Activated T-helper 2 cell treated with anti-CD3 and anti-CD28 coated beads, Interferon-gamma antibody, Interleukin-2, Interleukin-4, amounts not matched to agents 10 μg/mL and 5 μg/mL and 100 μg/mL, durations not matched to agents 14 hours and 24 hours and 36 hours (primary cell): ENCODE measurements around the gene HSFX2. TPM values are rescaled to one million over a fixed set of nuclear protein-coding genes. Genes with fewer than 3 reads are reported as not detected.
"Not testable (repeated sequence)": the region's sequence is repeated elsewhere in the genome, so short reads cannot be mapped to it uniquely, and the experiment has no call there.

Experiments used
- DNase-seq: peaks from one replicate; pipeline ENCODE4 v3.0.0; 2021; ENCODE audit warnings: low spot score
- H3K27ac Mint-ChIP-seq: one replicate; pipeline ENCODE4 v1.8.0; 2021; ENCODE audit warnings: mixed read lengths
- H3K27me3 Mint-ChIP-seq: one replicate; pipeline ENCODE4 v1.8.0; 2021; ENCODE audit warnings: low read depth, mixed read lengths
- H3K36me3 Mint-ChIP-seq: one replicate; pipeline ENCODE4 v1.8.0; 2021; ENCODE audit warnings: low read depth, mixed read lengths
- H3K4me1 Mint-ChIP-seq: one replicate; pipeline ENCODE4 v1.8.0; 2021; ENCODE audit warnings: low read depth, mixed read lengths
- H3K4me3 Mint-ChIP-seq: one replicate; pipeline ENCODE4 v1.8.0; 2021; ENCODE audit warnings: low read depth, mild to moderate bottlenecking, moderate library complexity, mixed read lengths
- H3K9me3 Mint-ChIP-seq: one replicate; pipeline ENCODE4 v1.8.0; 2021; ENCODE audit warnings: mixed read lengths
- intact Hi-C: fragments of 100-400 bp; cut with micrococcal nuclease; formaldehyde crosslinking; loops from one replicate; pipeline ENCODE4 v1.15.1; 2023
- total RNA-seq: library from RNA; stranded (reverse); gene quantifications from 2 replicates; pipeline ENCODE4 v1.2.3, GENCODE V29; 2022

HSFX2 gene
- total RNA-seq, 1 donor from 2014 or later, result 0.23 TPM

DNA sequence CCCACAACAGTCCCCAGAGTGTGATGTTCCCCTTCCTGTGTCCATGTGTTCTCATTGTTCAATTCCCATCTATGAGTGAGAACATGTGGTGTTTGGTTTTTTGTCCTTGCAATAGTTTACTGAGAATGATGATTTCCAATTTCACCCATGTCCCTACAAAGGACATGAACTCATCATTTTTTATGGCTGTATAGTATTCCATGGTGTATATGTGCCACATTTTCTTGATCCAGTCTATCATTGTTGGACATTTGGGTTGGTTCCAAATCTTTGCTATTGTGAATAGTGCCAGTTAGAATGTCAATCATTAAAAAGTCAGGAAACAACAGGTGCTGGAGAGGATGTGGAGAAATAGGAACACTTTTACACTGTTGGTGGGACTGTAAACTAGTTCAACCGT, 24.5 kb upstream of the HSFX2 start:
- intact Hi-C loops, result loop anchor here (10.0 kb wide), 1 partner anchor 75 kb away; the partner anchor contains the start of genes EOLA1 and HSFX3
- not testable (repeated sequence) for H3K4me1 Mint-ChIP-seq, H3K4me3 Mint-ChIP-seq, DNase-seq, H3K36me3 Mint-ChIP-seq, H3K27me3 Mint-ChIP-seq, H3K9me3 Mint-ChIP-seq, H3K27ac Mint-ChIP-seq

DNA sequence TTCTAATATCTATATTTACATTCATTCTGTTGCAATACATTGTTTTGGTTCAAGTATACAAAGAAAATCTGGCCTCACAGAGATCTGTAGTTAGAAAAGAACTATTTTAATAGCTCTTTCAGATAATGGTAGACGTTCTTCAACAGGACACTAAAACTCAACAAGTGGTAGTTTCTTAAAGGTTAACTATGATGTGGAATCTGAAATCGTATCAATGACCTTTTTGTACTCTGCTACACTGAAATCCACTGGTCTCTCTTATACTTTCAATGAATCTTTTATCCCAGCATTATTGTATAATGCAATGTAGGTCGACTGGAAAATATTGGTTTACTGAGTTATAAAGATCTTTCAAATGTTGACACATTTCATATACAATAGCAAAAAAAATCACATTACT, 23.8 kb upstream of the HSFX2 start:
- Mint-ChIP-seq H3K9me3 (no peaks in the 10 kb centered on the region), H3K4me1 (peaks cover 3% of the 10 kb centered on the region), H3K27me3 (no peaks in the 10 kb centered on the region), H3K36me3 (no peaks in the 10 kb centered on the region), H3K4me3 (no peak overlapping the region), H3K27ac (no peak overlapping the region)
- DNase-seq, result no peak
- intact Hi-C loops, result loop anchor here (10.0 kb wide), 1 partner anchor 74 kb away; the partner anchor contains the start of genes EOLA1 and HSFX3

GRCh38 chrX:149611623-149612175, 16.6 kb upstream of the HSFX2 start:
- H3K27me3 Mint-ChIP-seq, result no peaks in the 10 kb centered on the region
- H3K9me3 Mint-ChIP-seq, result no peaks in the 10 kb centered on the region
- no peaks in the 10 kb centered on the region for H3K4me1 Mint-ChIP-seq
- intact Hi-C loops, result loop anchor here (10.0 kb wide), 1 partner anchor 67 kb away; the partner anchor contains the start of genes EOLA1 and HSFX3
- DNase-seq, result no peak
- no peak overlapping the region for H3K4me3 Mint-ChIP-seq
- peaks cover 12% of the 10 kb centered on the region for H3K36me3 Mint-ChIP-seq
- H3K27ac Mint-ChIP-seq, result no peak overlapping the region

- Mint-ChIP-seq H3K27ac (no peak overlapping the region), H3K4me1 (no peaks in the 10 kb centered on the region), H3K27me3 (no peaks in the 10 kb centered on the region), H3K4me3 (no peak overlapping the region), H3K36me3 (peaks cover 20% of the 10 kb centered on the region), H3K9me3 (no peaks in the 10 kb centered on the region)
- DNase-seq, result no peak
- intact Hi-C loops, result loop anchor here (10.0 kb wide), 1 partner anchor 66 kb away; the partner anchor contains the start of genes EOLA1 and HSFX3
These were observed 15.4 kb upstream of the HSFX2 start for GRCh38 chrX:149610511-149610910.

- Mint-ChIP-seq H3K27me3 (no peaks in the 10 kb centered on the region), H3K36me3 (peaks cover 28% of the 10 kb centered on the region), H3K9me3 (no peaks in the 10 kb centered on the region), H3K4me1 (no peaks in the 10 kb centered on the region), H3K4me3 (no peak overlapping the region), H3K27ac (no peak overlapping the region)
- intact Hi-C loops, result no loop called here
- DNase-seq, result no peak
These were observed 12.6 kb upstream of the HSFX2 start for GRCh38 chrX:149607699-149608098.

- H3K27ac Mint-ChIP-seq, H3K4me1 Mint-ChIP-seq, DNase-seq, H3K9me3 Mint-ChIP-seq, intact Hi-C loops, H3K27me3 Mint-ChIP-seq, H3K4me3 Mint-ChIP-seq: not testable (repeated sequence)
- peaks cover 28% of the 10 kb centered on the region for H3K36me3 Mint-ChIP-seq
These were observed 10.3 kb upstream of the HSFX2 start for GRCh38 chrX:149605248-149605885.

DNA sequence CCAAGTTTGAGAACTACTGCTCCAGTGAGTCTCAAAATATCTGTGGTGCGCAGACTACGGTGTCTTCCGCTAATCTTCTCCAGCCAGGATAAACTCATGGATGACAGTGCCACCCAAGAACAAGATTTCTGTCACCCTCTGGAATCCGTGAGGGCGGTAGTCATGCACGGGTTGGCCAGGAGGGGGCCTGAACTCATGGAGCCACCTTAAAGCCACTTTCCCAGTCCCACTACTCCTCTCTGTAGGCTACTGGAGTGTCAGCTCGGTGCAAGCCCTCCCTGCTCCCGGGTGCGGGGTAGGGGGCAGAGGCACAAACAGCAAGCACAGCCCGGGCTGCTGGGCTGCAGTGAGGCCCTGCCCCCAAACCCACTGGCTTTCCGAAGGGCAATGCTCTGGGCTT, 3.5 kb upstream of the HSFX2 start:
- H3K36me3 Mint-ChIP-seq, H3K4me3 Mint-ChIP-seq, H3K27ac Mint-ChIP-seq, DNase-seq, H3K4me1 Mint-ChIP-seq, H3K9me3 Mint-ChIP-seq, intact Hi-C loops, H3K27me3 Mint-ChIP-seq: not testable (repeated sequence)

DNA sequence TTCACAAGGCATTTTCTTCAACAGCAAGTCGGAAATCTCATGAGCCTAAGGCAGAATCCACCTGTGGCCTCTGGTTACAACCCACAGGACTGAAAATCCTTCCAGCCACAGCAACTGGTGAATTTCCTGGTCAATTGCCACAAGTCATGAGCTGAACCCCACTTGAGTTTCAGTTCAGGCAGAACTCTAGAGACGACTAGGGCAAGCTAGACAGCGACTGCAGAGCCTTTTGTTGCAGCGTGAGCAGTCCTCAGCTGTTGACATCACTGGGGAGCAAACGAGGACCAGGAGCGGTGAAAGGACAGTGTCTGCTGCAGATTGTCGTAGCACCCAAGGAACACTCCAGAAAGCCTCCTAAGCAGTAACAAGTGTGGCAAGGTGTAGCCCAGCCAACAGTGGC, 829 bp upstream of the HSFX2 start:
- DNase-seq, H3K9me3 Mint-ChIP-seq, H3K27me3 Mint-ChIP-seq, H3K4me3 Mint-ChIP-seq, H3K36me3 Mint-ChIP-seq, H3K27ac Mint-ChIP-seq, intact Hi-C loops, H3K4me1 Mint-ChIP-seq: not testable (repeated sequence)

GRCh38 chrX:149590993-149591392, 4.1 kb downstream of the HSFX2 start:
- H3K36me3 Mint-ChIP-seq, H3K27ac Mint-ChIP-seq, DNase-seq, H3K4me3 Mint-ChIP-seq, intact Hi-C loops, H3K4me1 Mint-ChIP-seq, H3K27me3 Mint-ChIP-seq, H3K9me3 Mint-ChIP-seq: not testable (repeated sequence)

GRCh38 chrX:149587359-149587758, 7.8 kb downstream of the HSFX2 start, which contains the start of gene MAGEA9B:
Gene MAGEA9B (minus strand): TSS chrX:149587459. CDS start chrX:149583179, 4,280 bp downstream.
- H3K4me3 Mint-ChIP-seq, intact Hi-C loops, H3K4me1 Mint-ChIP-seq, H3K27ac Mint-ChIP-seq, DNase-seq, H3K36me3 Mint-ChIP-seq, H3K9me3 Mint-ChIP-seq, H3K27me3 Mint-ChIP-seq: not testable (repeated sequence)

DNA sequence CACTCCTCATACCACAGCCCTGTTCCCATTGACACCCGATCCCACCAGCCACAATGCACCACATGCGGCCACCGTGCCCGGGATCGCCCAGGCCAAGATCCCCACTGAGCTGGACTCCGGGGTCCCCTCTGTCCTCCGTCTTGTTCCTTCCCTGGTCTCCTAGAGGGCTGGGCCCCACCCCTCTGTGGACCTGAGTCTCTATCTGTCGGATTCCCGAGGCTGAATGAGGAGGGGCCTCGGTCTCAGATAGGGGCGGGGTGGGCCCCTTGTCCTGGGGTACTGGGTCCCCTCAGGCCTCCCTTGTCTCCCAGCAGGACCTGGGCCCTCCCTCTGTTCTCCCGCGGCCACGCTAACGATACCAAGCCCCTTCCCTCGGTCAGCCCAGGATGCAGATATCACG, 9.5 kb downstream of the HSFX2 start:
- H3K36me3 Mint-ChIP-seq, H3K4me1 Mint-ChIP-seq, H3K27ac Mint-ChIP-seq, DNase-seq, H3K27me3 Mint-ChIP-seq, intact Hi-C loops, H3K9me3 Mint-ChIP-seq, H3K4me3 Mint-ChIP-seq: not testable (repeated sequence)

- H3K27me3 Mint-ChIP-seq, H3K36me3 Mint-ChIP-seq, H3K9me3 Mint-ChIP-seq, intact Hi-C loops, H3K4me3 Mint-ChIP-seq, H3K27ac Mint-ChIP-seq, DNase-seq: not testable (repeated sequence)
- peaks cover 23% of the 10 kb centered on the region for H3K4me1 Mint-ChIP-seq
These were observed 21.7 kb downstream of the HSFX2 start for GRCh38 chrX:149573456-149573855.

- H3K4me1 Mint-ChIP-seq, result peaks cover 23% of the 10 kb centered on the region
- no peak for DNase-seq
- H3K36me3 Mint-ChIP-seq, result no peaks in the 10 kb centered on the region
- no peaks in the 10 kb centered on the region for H3K9me3 Mint-ChIP-seq
- H3K27ac Mint-ChIP-seq, result peak overlapping the region; percentile 88
- H3K4me3 Mint-ChIP-seq, result no peak overlapping the region
- intact Hi-C loops, result no loop called here
- no peaks in the 10 kb centered on the region for H3K27me3 Mint-ChIP-seq
These were observed 22.4 kb downstream of the HSFX2 start for GRCh38 chrX:149572743-149573142.
